Lower leg skin (tissue), 3 donors: ENCODE measurements around the gene TOR1AIP2.

ENCODE experiments used
- POLR2A ChIP-seq, 2 donors: fragments of 450-650 bp; IDR thresholded peaks; one replicate each; pipeline ENCODE4 v1.6.1; 2016 to 2017; ENCODE audit warnings: antibody characterized with exemption in 2 of 2, mild to moderate bottlenecking in 1 of 2, moderate library complexity in 1 of 2
- TF ChIP-seq, protein P1 (sequence below), 3 donors: fragments of 450-650 bp; IDR thresholded peaks; one replicate each; pipeline ENCODE4 v1.5.1; 2016; ENCODE audit warnings: antibody characterized with exemption in 3 of 3, mild to moderate bottlenecking in 3 of 3, moderate library complexity in 2 of 3

DNA sequence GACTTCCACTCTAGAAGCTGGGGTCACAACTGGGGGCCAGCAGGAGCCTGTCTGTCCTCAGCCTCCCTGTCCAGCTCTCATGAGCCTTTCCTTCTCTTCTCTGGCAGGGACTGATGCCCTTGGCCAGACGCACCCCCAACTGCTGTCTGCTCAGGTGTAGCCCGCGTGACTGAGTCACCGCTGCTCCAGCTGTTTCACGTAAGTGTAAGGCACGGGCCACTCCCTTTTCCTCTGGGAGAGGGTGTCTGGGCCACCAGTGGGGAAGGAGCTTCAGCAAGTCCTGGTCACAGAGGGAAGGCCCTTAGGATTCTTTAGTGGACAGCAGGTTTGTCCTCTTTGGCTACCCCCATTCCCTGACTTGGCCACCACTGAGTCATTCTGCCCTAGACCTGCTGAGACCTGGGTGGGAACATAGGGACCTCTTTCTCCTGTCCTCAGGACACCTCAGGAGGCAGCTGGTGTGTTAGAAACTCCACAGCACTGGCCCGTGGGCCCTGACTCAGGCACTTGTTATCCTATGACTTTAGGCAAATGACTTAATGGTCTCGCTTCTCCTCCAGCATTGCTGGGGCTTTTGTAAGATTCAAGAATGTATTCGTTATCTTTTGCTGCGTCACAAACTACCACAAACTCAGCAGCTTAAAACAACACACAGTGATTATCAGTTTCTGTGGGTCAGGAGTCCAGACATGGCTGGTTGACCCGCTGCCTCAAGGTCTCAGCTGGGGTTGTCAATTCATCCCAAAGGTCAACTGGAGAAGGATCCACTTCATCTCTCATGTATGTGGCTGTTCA lies 69.7 kb downstream of the TOR1AIP2 start:
- no peak for TF ChIP-seq POLR2A (IDR thresholded peaks at IDR 0.05)
- TF ChIP-seq, protein P1, sequence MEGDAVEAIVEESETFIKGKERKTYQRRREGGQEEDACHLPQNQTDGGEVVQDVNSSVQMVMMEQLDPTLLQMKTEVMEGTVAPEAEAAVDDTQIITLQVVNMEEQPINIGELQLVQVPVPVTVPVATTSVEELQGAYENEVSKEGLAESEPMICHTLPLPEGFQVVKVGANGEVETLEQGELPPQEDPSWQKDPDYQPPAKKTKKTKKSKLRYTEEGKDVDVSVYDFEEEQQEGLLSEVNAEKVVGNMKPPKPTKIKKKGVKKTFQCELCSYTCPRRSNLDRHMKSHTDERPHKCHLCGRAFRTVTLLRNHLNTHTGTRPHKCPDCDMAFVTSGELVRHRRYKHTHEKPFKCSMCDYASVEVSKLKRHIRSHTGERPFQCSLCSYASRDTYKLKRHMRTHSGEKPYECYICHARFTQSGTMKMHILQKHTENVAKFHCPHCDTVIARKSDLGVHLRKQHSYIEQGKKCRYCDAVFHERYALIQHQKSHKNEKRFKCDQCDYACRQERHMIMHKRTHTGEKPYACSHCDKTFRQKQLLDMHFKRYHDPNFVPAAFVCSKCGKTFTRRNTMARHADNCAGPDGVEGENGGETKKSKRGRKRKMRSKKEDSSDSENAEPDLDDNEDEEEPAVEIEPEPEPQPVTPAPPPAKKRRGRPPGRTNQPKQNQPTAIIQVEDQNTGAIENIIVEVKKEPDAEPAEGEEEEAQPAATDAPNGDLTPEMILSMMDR (IDR thresholded peaks at IDR 0.05): no peak
